ENCODE data around the gene ELMOD1.
"Not testable (repeated sequence)": the region's sequence is repeated elsewhere in the genome, so short reads cannot be mapped to it uniquely, and the experiment has no call there.

ELMOD1 gene

GRCh38 chr11:107567739-107568335, 23.1 kb upstream of the ELMOD1 start:
- H3K36me3 Mint-ChIP-seq (ENCODE audit: low read depth), result peaks cover 11% of the 10 kb centered on the region
- H3K9me3 Mint-ChIP-seq, result no peaks in the 10 kb centered on the region
- DNase-seq, result no peak
- H3K27me3 Mint-ChIP-seq, result no peaks in the 10 kb centered on the region
- peaks cover 41% of the 10 kb centered on the region for H3K4me1 Mint-ChIP-seq (ENCODE audit: low read depth)
- no peak overlapping the region for H3K27ac Mint-ChIP-seq
- H3K4me3 Mint-ChIP-seq, result no peak overlapping the region

- Mint-ChIP-seq H3K9me3 (no peaks in the 10 kb centered on the region), H3K27me3 (no peaks in the 10 kb centered on the region), H3K27ac (no peak overlapping the region), H3K4me1 (ENCODE audit: low read depth) (peaks cover 22% of the 10 kb centered on the region), H3K36me3 (ENCODE audit: low read depth) (peaks cover 8% of the 10 kb centered on the region), H3K4me3 (no peak overlapping the region)
- no peak for DNase-seq
Observed at GRCh38 chr11:107570015-107570414, 20.9 kb upstream of the ELMOD1 start.

- Mint-ChIP-seq H3K27ac (no peak overlapping the region), H3K9me3 (no peaks in the 10 kb centered on the region), H3K4me3 (no peak overlapping the region), H3K4me1 (ENCODE audit: low read depth) (no peaks in the 10 kb centered on the region), H3K36me3 (ENCODE audit: low read depth) (no peaks in the 10 kb centered on the region), H3K27me3 (peaks cover 2% of the 10 kb centered on the region)
- DNase-seq, result no peak
Observed at GRCh38 chr11:107573438-107573837, 17.5 kb upstream of the ELMOD1 start.

- H3K9me3 Mint-ChIP-seq; H3K4me1 Mint-ChIP-seq (ENCODE audit: low read depth); H3K27me3 Mint-ChIP-seq; H3K4me3 Mint-ChIP-seq; H3K36me3 Mint-ChIP-seq (ENCODE audit: low read depth); H3K27ac Mint-ChIP-seq: not testable (repeated sequence)
- DNase-seq, result peak; percentile 62
Observed at GRCh38 chr11:107576497-107577345, 14.2 kb upstream of the ELMOD1 start.

GRCh38 chr11:107577346-107577711, 13.6 kb upstream of the ELMOD1 start:
- no peak overlapping the region for H3K4me3 Mint-ChIP-seq
- H3K27ac Mint-ChIP-seq, result no peak overlapping the region
- peaks cover 4% of the 10 kb centered on the region for H3K9me3 Mint-ChIP-seq
- H3K27me3 Mint-ChIP-seq, result peaks cover 10% of the 10 kb centered on the region
- no peak for DNase-seq
- no peaks in the 10 kb centered on the region for H3K36me3 Mint-ChIP-seq (ENCODE audit: low read depth)
- no peaks in the 10 kb centered on the region for H3K4me1 Mint-ChIP-seq (ENCODE audit: low read depth)

- H3K4me3 Mint-ChIP-seq; H3K9me3 Mint-ChIP-seq; H3K27ac Mint-ChIP-seq; H3K4me1 Mint-ChIP-seq (ENCODE audit: low read depth); H3K36me3 Mint-ChIP-seq (ENCODE audit: low read depth); DNase-seq: not testable (repeated sequence)
- peaks cover 18% of the 10 kb centered on the region for H3K27me3 Mint-ChIP-seq
Observed at GRCh38 chr11:107579169-107579568, 11.8 kb upstream of the ELMOD1 start.

GRCh38 chr11:107581147-107581546, 9.8 kb upstream of the ELMOD1 start:
- peaks cover 4% of the 10 kb centered on the region for H3K9me3 Mint-ChIP-seq
- H3K4me3 Mint-ChIP-seq, result no peak overlapping the region
- no peaks in the 10 kb centered on the region for H3K36me3 Mint-ChIP-seq (ENCODE audit: low read depth)
- peaks cover 3% of the 10 kb centered on the region for H3K4me1 Mint-ChIP-seq (ENCODE audit: low read depth)
- peaks cover 27% of the 10 kb centered on the region for H3K27me3 Mint-ChIP-seq
- no peak overlapping the region for H3K27ac Mint-ChIP-seq
- DNase-seq, result no peak

GRCh38 chr11:107583629-107584195, 7.2 kb upstream of the ELMOD1 start:
- Mint-ChIP-seq H3K4me3 (no peak overlapping the region), H3K36me3 (ENCODE audit: low read depth) (no peaks in the 10 kb centered on the region), H3K9me3 (peaks cover 4% of the 10 kb centered on the region), H3K4me1 (ENCODE audit: low read depth) (peaks cover 3% of the 10 kb centered on the region), H3K27ac (no peak overlapping the region), H3K27me3 (peaks cover 53% of the 10 kb centered on the region)
- no peak for DNase-seq

- Mint-ChIP-seq H3K27ac (no peak overlapping the region), H3K9me3 (peaks cover 3% of the 10 kb centered on the region), H3K4me1 (ENCODE audit: low read depth) (peaks cover 24% of the 10 kb centered on the region), H3K4me3 (no peak overlapping the region), H3K27me3 (peaks cover 79% of the 10 kb centered on the region), H3K36me3 (ENCODE audit: low read depth) (no peaks in the 10 kb centered on the region)
- DNase-seq, result no peak
Observed at GRCh38 chr11:107587306-107587979, 3.5 kb upstream of the ELMOD1 start.

- peaks cover 90% of the 10 kb centered on the region for H3K27me3 Mint-ChIP-seq
- H3K27ac Mint-ChIP-seq, result peak overlapping the region; percentile 44
- H3K9me3 Mint-ChIP-seq, result peaks cover 3% of the 10 kb centered on the region
- H3K36me3 Mint-ChIP-seq (ENCODE audit: low read depth), result no peaks in the 10 kb centered on the region
- H3K4me1 Mint-ChIP-seq (ENCODE audit: low read depth), result peaks cover 28% of the 10 kb centered on the region
- peak overlapping the region; percentile 81 for H3K4me3 Mint-ChIP-seq
- DNase-seq, result peak; percentile 60
Observed at GRCh38 chr11:107591378-107592230, 657 bp downstream of the ELMOD1 start.

- H3K36me3 Mint-ChIP-seq (ENCODE audit: low read depth), result no peaks in the 10 kb centered on the region
- peaks cover 28% of the 10 kb centered on the region for H3K4me1 Mint-ChIP-seq (ENCODE audit: low read depth)
- peak overlapping the region; percentile 44 for H3K27ac Mint-ChIP-seq
- peaks cover 3% of the 10 kb centered on the region for H3K9me3 Mint-ChIP-seq
- no peak for DNase-seq
- peak overlapping the region; percentile 81 for H3K4me3 Mint-ChIP-seq
- peaks cover 90% of the 10 kb centered on the region for H3K27me3 Mint-ChIP-seq
Observed at GRCh38 chr11:107592231-107592590, 1.3 kb downstream of the ELMOD1 start.

GRCh38 chr11:107592813-107593212, 1.9 kb downstream of the ELMOD1 start:
- H3K36me3 Mint-ChIP-seq (ENCODE audit: low read depth), result no peaks in the 10 kb centered on the region
- peaks cover 28% of the 10 kb centered on the region for H3K4me1 Mint-ChIP-seq (ENCODE audit: low read depth)
- no peak for DNase-seq
- H3K4me3 Mint-ChIP-seq, result peak overlapping the region; percentile 81
- H3K27me3 Mint-ChIP-seq, result peaks cover 90% of the 10 kb centered on the region
- H3K27ac Mint-ChIP-seq, result no peak overlapping the region
- peaks cover 3% of the 10 kb centered on the region for H3K9me3 Mint-ChIP-seq

GRCh38 chr11:107593951-107594350, 3.0 kb downstream of the ELMOD1 start:
- no peak overlapping the region for H3K27ac Mint-ChIP-seq
- H3K9me3 Mint-ChIP-seq, result peaks cover 3% of the 10 kb centered on the region
- no peak for DNase-seq
- H3K4me1 Mint-ChIP-seq (ENCODE audit: low read depth), result peaks cover 28% of the 10 kb centered on the region
- peaks cover 90% of the 10 kb centered on the region for H3K27me3 Mint-ChIP-seq
- no peaks in the 10 kb centered on the region for H3K36me3 Mint-ChIP-seq (ENCODE audit: low read depth)
- no peak overlapping the region for H3K4me3 Mint-ChIP-seq

- H3K27ac Mint-ChIP-seq, result no peak overlapping the region
- peaks cover 84% of the 10 kb centered on the region for H3K27me3 Mint-ChIP-seq
- H3K36me3 Mint-ChIP-seq (ENCODE audit: low read depth), result no peaks in the 10 kb centered on the region
- peaks cover 27% of the 10 kb centered on the region for H3K4me1 Mint-ChIP-seq (ENCODE audit: low read depth)
- H3K9me3 Mint-ChIP-seq, result no peaks in the 10 kb centered on the region
- H3K4me3 Mint-ChIP-seq, result no peak overlapping the region
- no peak for DNase-seq
Observed at GRCh38 chr11:107594736-107595135, 3.8 kb downstream of the ELMOD1 start.
